ENCODE data around the gene TRIM67.

The TRIM67 gene

GRCh38 chr1:231185391-231185790, 23.5 kb downstream of the TRIM67 start:
- DNase-seq, result no peak

GRCh38 chr1:231186356-231187115, 24.7 kb downstream of the TRIM67 start:
- DNase-seq, result no peak

GRCh38 chr1:231187571-231187970, 25.7 kb downstream of the TRIM67 start:
- DNase-seq, result no peak

GRCh38 chr1:231188072-231188471, 26.2 kb downstream of the TRIM67 start:
- no peak for DNase-seq

GRCh38 chr1:231188768-231189167, 26.9 kb downstream of the TRIM67 start:
- DNase-seq, result no peak

- no peak for DNase-seq
Measured at GRCh38 chr1:231189683-231190270, 27.9 kb downstream of the TRIM67 start.

GRCh38 chr1:231190456-231190855, 28.6 kb downstream of the TRIM67 start:
- no peak for DNase-seq

- DNase-seq, result peak; percentile 70
Measured at GRCh38 chr1:231192620-231193163, 30.8 kb downstream of the TRIM67 start.

GRCh38 chr1:231193710-231194340, 32.0 kb downstream of the TRIM67 start:
- no peak for DNase-seq

GRCh38 chr1:231194476-231194842, 32.6 kb downstream of the TRIM67 start:
- DNase-seq, result no peak

- DNase-seq, result no peak
Measured at GRCh38 chr1:231194843-231195516, 33.1 kb downstream of the TRIM67 start.

- DNase-seq, result no peak
Measured at GRCh38 chr1:231196307-231196706, 34.4 kb downstream of the TRIM67 start.

GRCh38 chr1:231196728-231197127, 34.9 kb downstream of the TRIM67 start:
- no peak for DNase-seq

GRCh38 chr1:231199868-231200267, 38.0 kb downstream of the TRIM67 start:
- DNase-seq, result no peak

GRCh38 chr1:231200388-231201031, 38.7 kb downstream of the TRIM67 start:
- DNase-seq, result no peak

- DNase-seq, result no peak
Measured at GRCh38 chr1:231201375-231201978, 39.6 kb downstream of the TRIM67 start.

GRCh38 chr1:231201979-231202633, 40.2 kb downstream of the TRIM67 start:
- DNase-seq, result no peak

- no peak for DNase-seq
Measured at GRCh38 chr1:231203259-231204057, 41.6 kb downstream of the TRIM67 start.

GRCh38 chr1:231206856-231207255, 45.0 kb downstream of the TRIM67 start:
- no peak for DNase-seq

- no peak for DNase-seq
Measured at GRCh38 chr1:231207437-231207836, 45.6 kb downstream of the TRIM67 start.

GRCh38 chr1:231208980-231209379, 47.1 kb downstream of the TRIM67 start:
- no peak for DNase-seq
